HG03064 (cell line): Measurements from ENCODE around the gene ITPK1.

Experiments used
- ATAC-seq: cut with Tn5 transposase; IDR thresholded peaks from one replicate; pipeline ENCODE4 v1.9.1; 2021; ENCODE audit warnings: low read depth; ENCODE audit not compliant: unreplicated experiment

The ITPK1 gene

DNA sequence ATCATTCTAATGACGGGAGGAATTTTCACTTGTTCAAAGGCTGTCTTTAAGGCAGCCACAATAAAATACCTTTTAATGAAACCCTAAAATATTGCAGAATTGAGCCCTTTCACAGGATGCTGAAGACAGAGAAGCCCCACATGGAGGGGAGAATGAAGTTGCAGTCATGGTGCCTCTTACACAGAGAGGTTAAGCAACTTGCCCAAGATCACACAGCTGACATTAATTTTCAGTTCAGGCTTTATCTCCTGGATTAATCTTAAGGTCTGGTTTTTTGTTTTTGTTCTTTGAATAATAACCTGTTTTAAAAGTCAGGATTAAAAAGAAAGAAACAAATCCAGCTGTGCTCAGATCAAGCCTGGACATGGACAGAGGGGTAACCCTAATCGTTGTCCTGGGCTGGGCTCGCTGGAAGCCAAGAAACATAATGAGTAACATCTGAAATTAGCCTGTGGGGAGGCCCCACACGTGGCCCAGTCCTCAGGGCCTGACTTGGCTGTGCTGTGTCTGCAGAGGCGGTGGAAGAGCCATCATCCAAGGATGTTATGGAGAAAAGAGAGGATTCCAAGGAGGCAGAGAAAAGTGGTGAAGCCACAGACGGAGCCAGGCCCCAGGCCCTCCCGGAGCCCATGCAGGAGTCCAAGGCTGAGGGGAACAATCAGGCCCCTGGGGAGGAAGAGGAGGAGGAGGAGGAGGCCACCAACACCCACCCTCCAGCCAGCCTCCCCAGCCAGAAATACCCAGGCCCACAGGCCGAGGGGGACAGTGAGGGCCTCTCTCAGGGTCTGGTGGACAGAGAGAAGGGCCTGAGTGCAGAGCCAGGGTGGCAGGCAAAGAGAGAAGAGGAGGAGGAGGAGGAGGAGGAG is 184.8 kb downstream of the ITPK1 start:
- ATAC-seq: no peak

DNA sequence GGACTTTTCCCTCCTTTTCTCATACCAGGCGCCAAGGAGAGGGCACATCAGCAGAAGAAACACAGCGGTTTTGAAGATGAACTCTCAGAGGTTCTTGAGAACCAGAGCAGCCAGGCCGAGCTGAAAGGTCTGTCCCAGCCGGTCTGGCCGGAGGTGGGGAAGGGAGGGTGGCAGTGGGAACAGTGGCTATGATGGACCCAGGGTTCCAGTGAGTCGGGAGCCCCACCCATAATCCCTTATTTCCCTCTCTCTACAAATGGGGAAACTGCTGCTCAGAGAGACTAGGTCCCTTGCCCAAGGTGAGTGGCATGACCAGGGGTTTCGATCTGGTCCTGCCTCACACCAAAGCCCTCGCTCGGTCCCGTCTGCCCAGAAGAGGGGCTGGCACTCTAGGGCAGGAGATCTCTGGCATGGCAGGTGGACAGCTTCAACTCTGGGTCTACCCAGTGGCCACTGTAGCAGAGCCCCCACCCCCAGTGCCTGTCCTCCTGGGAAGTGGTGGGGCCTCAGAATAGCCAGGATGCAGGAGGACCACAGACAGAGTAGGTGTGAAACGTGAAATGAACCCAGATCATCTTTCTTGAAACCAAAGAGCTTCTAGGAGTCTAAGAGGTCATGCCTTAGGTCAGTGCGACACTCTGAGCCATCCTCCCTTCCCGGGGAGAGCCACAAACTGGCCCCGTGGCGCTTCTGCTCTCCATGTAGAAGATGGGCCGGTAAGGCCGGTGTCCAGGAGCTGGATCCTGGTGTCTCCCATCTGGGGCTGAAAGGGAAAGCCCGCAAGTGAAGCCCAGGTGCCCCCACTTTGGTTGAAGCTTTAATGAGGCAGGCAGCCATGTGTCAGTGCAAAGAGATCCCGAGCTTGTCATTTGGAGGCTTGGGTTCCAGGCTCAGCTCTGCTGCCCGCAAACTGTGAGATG is 185.8 kb downstream of the ITPK1 start:
- no peak for ATAC-seq

DNA sequence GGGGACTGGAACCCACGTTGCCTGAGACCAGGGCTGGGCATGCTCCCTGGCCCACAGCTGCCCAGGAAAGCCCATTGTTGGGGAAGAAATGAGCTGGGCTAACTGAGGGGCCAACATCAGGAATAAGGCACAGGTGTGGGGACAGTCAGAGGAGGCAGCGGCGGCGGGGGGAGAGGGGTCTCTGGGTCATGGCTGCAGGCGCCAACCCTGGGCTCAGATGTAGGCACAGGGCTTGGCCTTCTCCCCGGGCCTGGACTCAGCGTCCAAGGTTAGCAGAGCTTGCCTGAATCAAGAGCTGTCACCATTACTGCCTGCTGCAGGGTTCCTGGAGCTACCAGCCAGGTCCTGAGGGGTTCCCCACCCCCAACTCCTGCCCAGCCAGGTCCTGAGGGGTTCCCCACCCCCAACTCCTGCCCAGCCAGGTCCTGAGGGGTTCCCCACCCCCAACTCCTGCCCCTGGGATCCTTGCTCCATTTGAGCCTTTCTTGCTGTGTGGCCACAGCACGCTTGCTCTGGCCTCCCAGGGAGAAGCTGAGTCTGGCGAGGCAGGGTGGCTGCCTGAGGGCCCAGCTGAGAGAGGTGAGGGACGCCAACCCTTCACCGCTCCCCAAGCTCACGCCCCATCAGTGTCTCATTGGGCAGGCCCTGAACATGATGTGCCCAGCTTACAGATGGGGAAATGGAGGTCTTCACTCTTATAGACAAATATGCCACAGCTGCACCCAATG is 186.6 kb downstream of the ITPK1 start:
- ATAC-seq: no peak

DNA sequence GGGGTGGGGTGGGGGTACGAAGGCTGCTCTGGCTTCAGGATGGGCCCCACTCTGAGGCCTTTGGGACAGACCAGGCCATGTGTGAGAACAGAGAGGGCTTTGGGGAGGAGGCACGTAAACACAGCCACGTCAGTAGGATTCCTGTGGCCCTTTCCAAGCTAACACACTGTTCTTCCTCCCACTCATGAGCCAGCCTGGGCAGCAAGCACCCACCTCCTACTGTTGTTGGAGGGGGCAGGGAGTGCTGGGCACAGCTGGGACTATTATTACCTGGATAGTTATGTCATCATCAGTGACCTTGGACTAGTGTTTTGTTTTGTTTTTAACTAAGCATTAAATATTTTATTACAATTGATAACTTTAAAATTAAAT is 187.5 kb downstream of the ITPK1 start:
- ATAC-seq: no peak

DNA sequence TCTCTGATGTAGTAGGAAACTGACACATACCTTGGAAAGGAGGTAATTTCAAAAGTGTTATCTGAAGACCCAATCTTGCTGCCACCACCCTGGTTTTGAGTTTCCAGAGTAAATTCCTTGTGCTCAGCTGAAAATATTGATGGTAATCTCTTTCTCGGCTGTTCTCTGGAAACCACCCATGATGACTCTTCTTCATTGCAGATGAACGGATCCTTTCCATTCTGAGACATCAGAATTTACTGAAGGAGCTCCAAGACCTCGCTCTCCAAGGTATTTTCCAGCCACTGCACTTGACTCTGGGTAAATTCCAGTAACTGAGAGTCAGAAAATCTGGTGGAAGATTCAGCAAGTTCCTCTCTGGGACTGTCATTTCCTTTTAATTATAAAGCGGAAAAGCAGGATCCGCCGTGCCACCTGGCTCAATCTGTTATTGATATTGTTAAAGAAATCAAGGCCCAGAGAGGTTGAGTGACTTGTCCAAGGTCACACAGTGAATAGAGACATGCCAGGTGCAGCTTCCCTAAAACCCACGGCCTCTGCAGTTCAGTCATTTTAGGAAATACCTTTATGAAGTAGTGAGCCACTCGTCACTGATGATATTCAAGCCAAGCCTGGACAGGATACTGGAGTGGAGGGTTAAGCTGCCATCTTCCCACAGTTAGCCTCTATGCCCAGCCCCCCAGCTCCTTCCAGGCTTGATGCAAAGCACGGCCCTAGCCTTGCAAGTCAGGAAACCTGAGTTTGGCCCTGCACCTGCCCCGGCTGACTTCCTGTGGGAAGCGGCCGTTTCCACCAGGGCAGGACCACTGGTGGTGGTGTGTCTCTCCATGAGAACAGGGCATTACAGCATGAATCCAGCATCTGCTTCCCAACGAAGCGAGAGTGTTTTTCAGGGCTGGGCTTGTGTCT is 188.1 kb downstream of the ITPK1 start:
- ATAC-seq: no peak

DNA sequence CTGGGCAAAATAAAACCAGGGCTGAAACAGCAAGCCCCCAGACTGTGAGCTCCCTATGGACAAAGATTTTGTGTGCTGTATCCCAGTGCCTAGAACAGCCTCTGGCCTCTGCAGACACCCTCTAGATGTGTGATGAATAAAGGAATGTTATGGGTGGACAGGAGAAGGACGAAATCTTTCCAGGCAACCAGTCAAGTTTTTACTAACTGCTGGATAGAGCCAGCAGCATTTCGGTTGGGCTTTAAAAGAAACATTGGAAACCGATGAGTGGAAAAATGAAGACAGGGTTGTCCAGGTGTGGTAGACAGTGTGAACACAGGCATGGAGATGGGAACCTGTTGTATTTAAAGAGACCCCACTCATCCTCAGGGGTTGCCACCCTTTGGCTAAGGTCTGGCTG is 188.8 kb downstream of the ITPK1 start:
- no peak for ATAC-seq

DNA sequence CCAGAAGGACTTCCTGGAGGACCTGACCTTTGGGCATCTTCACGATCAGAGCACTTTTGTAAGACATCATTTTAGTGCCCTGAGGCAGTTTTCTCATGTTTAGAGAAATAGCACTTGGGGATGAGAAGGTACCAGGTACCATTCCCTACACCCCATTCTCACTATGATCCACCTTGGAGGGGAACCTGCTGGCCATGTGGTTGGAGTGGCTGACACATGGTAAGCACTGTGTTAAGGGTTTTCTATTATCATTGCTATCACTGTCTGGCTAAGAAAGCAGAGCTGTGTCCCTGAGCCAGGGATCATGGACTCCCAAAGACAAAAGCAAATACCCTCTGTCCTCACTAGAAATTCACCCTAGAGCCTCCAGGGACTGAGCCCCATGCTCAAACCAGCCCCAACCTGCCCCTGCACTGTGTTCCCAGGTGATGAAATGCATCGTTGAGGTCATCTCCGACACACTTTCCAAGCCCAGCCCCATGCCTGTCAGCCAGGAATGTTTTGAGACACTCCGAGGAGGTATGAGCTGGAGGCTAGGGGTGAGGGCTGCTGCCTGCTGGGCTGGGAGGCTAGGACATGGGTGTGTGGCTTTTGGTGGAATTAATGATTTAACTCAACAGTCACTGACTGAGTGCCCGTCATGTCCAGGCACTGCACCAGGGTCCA is 189.4 kb downstream of the ITPK1 start:
- no peak for ATAC-seq

DNA sequence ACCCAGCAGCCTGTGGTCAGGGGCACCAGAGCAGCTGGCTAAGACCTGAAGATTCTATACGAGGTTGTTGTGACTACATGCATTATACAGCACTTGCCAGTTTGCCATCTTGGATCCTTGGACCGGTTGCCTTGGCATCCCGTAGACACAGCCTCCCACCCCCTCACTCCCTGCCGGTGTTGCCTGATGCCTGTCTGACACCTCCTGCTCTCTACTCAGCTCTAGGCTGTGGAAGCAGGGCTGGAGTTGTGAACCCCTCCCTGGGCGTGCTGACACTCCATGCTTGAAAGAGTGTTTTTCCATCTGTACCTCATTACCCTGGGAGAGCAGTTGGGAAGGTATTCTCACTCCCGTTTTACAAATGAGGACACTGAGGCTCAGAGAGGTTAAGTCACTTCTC is 190.3 kb downstream of the ITPK1 start:
- no peak for ATAC-seq

DNA sequence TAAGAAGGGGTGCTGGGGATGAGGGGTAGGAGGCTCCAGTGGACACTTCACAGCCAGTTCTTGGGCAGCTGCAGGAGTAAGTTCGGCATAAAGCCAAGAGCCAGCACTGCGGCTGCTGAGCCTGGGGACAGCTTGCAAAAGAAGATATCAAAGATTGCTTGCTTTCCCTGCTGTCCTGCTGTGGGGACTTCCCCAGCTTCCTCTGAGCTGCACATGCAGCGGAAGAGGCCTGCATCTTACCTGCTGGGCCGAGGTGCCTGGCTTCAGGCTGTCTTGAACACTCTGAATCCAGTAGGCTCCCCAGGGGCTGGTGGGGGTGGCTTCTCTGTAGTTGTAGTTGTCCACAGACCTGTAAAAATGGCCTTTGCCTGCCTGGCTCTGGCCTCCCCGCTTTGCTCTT is 191.5 kb downstream of the ITPK1 start:
- ATAC-seq: no peak

DNA sequence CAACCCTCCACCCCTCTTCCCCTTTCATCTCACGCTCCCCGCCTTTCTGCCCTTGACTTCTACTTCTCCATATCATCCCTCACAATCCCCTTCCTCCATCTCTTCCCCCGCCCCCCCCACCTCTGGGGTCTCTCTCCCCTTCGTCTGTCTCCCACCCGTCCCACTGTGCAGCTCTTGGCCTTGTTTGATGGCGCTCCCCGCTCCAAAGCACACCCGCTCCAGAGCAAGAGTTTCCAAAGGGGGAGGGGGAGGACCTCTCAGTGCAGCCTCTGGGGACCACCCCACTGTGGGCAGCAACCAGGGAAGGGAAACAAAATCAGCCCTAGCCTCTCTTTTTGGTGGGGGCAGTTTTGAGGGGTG is 192.0 kb downstream of the ITPK1 start:
- no peak for ATAC-seq

DNA sequence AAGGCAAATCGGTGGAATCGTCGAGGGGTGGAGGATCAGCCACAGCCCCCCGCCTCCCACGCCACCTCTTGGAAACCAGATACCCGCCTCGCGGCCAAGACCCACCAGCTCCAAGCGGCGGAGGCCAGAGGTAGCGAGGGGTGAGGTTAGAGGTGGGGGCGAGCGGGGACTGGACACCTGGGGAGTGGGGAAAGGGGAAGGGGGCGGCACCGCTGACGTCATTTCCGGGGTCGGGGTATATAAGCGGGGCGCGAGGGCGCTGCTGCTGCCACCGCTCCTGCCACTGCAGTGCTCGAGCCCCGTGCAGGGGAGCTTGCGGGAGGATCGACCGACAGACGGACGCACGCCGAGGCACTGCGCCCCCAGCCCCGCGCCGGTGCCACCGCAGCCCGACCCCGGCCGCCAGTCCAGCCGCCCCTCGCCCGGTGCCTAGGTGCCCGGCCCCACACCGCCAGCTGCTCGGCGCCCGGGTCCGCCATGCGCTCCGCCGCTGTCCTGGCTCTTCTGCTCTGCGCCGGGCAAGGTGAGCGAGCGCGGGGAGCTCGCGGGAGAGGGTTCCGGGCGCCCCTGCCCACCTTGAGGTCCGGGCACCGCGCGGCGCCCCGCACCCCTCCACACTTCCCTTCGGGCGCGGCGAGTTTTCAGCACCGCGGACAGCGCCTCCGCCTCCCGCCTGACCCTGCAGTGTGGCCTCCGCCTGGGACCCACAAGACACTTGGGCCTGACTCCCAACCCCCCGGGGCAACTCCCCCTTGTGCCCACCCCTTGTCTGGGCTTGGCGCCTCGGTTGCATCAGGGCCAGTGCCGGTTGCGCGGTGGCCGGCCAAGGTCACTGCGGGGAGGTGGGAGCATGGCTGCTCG is 192.6 kb downstream of the ITPK1 start, which contains the start of gene CHGA:
CHGA (plus strand) TSS at position 268 of the 861 bp plus-strand sequence; CDS start at position 478, 210 bp downstream.
- ATAC-seq: no peak

DNA sequence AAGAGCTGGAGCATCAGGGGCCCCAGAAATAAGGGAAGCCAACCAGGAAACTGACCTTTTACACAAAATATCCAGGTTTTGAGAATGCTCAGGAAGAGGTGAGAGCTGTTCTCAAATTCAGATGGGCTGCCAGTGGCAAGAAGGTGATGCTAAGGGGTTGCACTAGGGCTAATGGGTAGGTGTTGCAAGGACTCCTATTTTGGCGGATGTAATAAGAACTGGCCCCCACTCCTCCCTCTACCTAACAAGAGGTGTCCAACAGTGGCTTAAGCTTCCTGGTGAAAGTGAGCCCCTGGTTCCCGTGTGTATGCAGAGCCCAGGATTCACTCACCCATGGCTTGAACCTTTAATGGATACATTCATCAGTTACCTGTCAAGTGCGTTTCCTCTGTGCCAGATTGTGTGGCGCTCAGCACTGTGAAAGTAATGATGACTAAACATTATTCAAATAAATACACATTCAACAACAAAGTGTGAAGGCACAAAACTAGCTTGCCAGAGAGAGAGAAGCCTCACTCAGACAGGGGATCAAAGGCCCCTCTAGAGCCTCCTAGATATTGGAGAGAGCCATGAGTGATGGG is 193.5 kb downstream of the ITPK1 start:
- no peak for ATAC-seq

DNA sequence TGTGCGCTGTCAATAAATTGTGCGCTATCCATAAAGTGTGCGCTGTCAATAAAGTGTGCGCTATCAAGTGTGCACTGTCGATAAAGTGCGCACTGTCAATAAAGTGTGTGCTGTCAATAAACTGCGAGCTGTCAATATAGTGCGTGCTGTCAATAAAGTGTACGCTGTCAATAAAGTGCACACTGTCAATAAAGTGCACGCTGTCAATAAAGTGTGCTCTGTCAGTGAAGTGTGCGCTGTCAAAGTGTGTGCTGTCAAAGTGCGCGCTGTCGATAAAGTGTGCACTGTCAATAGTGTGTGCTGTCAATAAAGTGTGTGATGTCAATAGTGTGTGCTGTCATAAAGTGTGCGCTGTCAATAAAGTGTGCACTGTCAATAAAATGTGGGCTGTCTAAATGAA is 195.7 kb downstream of the ITPK1 start:
- ATAC-seq: no peak

DNA sequence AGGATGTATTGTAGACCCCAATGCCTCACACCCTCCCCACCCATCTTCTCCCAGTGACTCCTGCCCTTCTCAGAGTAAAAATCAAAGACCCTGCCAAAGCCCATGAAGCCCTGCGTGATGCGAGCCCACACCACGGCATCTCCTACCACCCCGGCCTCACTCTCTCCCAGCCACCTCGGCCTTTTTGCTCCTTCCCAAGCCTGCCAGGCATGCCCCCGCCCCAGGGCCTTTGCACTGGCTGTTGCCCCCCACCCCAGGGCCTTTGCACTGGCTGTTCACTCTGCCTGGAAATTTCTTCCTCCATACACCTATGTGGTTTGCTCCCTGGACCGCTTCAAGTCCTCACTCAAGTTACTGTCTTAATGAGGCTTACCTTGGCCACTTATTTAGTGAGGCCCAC is 197.8 kb downstream of the ITPK1 start:
- ATAC-seq: no peak

DNA sequence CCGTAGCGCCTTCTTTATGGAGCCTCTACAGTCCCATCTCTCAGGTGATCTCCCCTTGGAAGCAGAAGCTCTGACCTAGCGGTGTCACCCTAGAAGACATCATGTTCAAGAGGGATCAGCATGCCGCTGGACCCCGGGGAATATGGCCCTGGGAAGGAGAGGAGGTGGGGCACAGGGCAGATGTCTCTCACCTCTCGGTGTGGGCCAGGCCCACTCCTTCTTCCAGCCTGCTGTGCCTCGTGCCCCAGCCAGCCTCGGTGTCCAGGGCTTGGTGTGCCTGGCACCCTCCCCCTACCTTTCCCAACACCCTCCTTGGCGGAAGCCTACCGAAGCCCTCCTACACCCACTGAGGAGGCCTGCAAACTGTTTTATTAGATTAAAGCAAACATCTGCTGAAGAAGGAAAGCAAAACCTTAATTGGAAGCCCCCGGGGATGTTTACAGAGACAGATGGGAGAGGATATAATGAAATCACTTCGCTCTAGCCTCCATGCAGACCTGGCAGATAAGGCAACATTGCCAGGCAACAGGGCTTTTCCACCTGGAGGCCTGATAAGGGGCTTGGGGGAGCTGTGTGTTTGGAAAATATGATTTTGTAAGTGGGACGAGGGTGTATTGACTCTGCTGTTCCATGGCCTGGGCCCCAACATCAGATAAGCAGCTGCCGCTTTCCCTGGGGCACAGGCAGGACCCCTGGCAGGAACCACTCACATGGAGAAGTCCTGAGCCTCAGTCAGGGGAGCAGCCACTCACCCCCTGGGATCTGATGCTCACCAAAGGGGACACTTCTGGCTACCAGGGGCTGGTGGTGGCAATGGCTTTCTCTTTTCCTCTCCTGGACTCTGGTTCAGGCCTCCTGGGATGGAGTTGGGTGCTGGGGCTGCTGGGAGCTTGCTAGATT is 198.4 kb downstream of the ITPK1 start:
- ATAC-seq: no peak

DNA sequence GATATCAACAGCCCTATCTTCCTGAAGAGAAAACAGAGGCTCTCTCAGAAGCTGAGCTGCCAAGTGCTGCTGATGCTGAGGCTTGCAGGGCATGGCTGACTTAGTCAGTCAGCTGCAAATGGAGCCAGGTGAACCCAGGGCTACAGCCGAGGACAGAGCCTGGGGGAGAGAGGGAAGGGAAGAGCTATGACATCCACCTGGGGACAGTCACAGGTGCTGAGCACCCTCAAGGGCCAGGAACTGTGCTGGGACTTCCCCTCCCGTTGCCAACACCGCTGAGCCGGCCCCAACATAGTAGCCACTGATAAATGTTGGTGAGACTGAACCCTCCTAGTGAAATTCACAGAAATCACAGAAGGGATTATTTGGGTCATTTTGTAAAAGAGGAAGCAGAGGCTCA is 199.5 kb downstream of the ITPK1 start:
- no peak for ATAC-seq

DNA sequence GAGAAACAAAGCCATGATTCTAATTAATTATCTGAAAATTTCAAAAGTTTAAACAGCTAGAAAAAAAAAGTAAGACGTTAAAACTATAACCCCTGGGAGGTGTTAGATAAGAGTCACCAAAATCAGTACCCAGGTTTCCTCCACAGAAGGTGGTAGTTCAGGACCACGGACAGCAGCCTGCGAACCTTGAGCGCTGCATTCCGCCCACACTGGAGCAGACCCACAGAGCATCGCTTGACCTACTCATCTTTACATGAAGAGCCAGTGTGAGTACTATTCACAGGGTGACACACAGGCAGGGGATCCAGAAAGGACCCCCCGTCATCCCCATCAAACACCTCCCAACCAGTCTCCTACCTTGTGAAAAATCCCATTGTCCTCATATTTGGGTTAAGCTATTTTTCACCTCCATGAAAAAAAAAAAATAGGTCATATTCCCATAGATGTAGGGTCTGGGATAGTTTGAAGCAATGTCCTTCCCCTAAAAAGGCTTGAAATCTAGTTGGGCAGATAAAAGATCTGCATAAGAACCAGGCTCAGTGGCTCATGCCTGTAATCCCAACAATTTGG is 201.6 kb downstream of the ITPK1 start:
- ATAC-seq: no peak
